GM23248 (cell line): ENCODE measurements around the gene MTPN. TPM values are rescaled to one million over a fixed set of nuclear protein-coding genes. Genes with fewer than 3 reads are reported as not detected.

Experiments
- DNase-seq: peaks from one replicate; pipeline ENCODE4 v3.0.0-alpha.2; 2015
- H2AFZ ChIP-seq: fragments of 200-600 bp; sonication (generic); 2 replicates; pipeline ENCODE4 v1.6.1; 2016; ENCODE audit warnings: antibody characterized with exemption
- H3F3A ChIP-seq: fragments of 200-600 bp; sonication (generic); 2 replicates; pipeline ENCODE4 v1.6.1; 2016; ENCODE audit warnings: mild to moderate bottlenecking, antibody characterized with exemption, mixed run types; ENCODE audit not compliant: insufficient read depth
- H3K27ac ChIP-seq: fragments of 200-600 bp; sonication (generic); 2 replicates; pipeline ENCODE4 v1.5.1; 2016; ENCODE audit warnings: mild to moderate bottlenecking
- H3K27me3 ChIP-seq: fragments of 200-600 bp; sonication (generic); replicated peaks from 2 replicates; pipeline ENCODE4 v1.6.1; 2016; ENCODE audit warnings: mild to moderate bottlenecking; ENCODE audit not compliant: insufficient read depth
- H3K36me3 ChIP-seq: fragments of 200-600 bp; sonication (generic); 2 replicates; pipeline ENCODE4 v1.6.1; 2016; ENCODE audit warnings: low read depth, mild to moderate bottlenecking
- H3K4me1 ChIP-seq: fragments of 200-600 bp; sonication (generic); 2 replicates; pipeline ENCODE4 v1.6.1; 2016; ENCODE audit warnings: mild to moderate bottlenecking; ENCODE audit not compliant: insufficient read depth
- H3K4me2 ChIP-seq: fragments of 200-600 bp; sonication (generic); one replicate; pipeline ENCODE4 v1.6.1; 2016; ENCODE audit warnings: mild to moderate bottlenecking; ENCODE audit not compliant: unreplicated experiment
- H3K4me3 ChIP-seq: fragments of 200-600 bp; sonication (generic); 2 replicates; pipeline ENCODE4 v1.5.1; 2016; ENCODE audit warnings: mild to moderate bottlenecking
- H3K79me2 ChIP-seq: fragments of 200-600 bp; sonication (generic); 2 replicates; pipeline ENCODE4 v1.6.1; 2016; ENCODE audit warnings: mild to moderate bottlenecking; ENCODE audit not compliant: insufficient read depth
- H3K9ac ChIP-seq: fragments of 200-600 bp; sonication (generic); 2 replicates; pipeline ENCODE4 v1.6.1; 2016; ENCODE audit warnings: mild to moderate bottlenecking
- H3K9me2 ChIP-seq: fragments of 200-600 bp; sonication (generic); 2 replicates; pipeline ENCODE4 v1.6.1; 2016; ENCODE audit warnings: mixed run types, mild to moderate bottlenecking, moderate library complexity; ENCODE audit not compliant: insufficient read depth
- H3K9me3 ChIP-seq: fragments of 200-600 bp; sonication (generic); one replicate; pipeline ENCODE4 v1.6.1; 2017; ENCODE audit warnings: low read depth
- H4K20me1 ChIP-seq: fragments of 200-600 bp; sonication (generic); 2 replicates; pipeline ENCODE4 v1.6.0; 2016; ENCODE audit not compliant: insufficient read depth
- EZH2 ChIP-seq: fragments of 200-600 bp; sonication (generic); IDR thresholded peaks from 2 replicates; pipeline ENCODE4 v1.6.1; 2018; ENCODE audit warnings: antibody characterized with exemption, mild to moderate bottlenecking; ENCODE audit not compliant: insufficient read depth, poor library complexity, severe bottlenecking
- EZH2phosphoT487 ChIP-seq: fragments of 200-600 bp; sonication (generic); IDR thresholded peaks from 2 replicates; pipeline ENCODE4 v1.6.1; 2018; ENCODE audit warnings: antibody characterized with exemption, moderate library complexity, mild to moderate bottlenecking, low read depth; ENCODE audit not compliant: insufficient read depth
- WGBS, 2 experiments: methylation state at CpG; one replicate each; pipeline ENCODE4 v1.1.6; 2015 to 2017; ENCODE audit warnings: low lambda C conversion rate in 2 of 2, low coverage in 1 of 2; ENCODE audit errors: missing lambda C conversion rate in 2 of 2; 5-methylcytosine and 5-hydroxymethylcytosine counted together
- in situ Hi-C: fragments of 300-500 bp; cut with MboI; formaldehyde crosslinking; loops from 2 replicates; pipeline ENCODE4 v1.15.0; 2020
- polyA plus RNA-seq: library from polyadenylated mRNA; unstranded; fragments of >200 nt; fragmentation: Nextera tagmentation; extraction: Ambion mirVana; gene quantifications from 2 replicates; pipeline ENCODE4 v1.2.1, GENCODE V29; 2016
- total RNA-seq: library from RNA; depleted of rRNA; stranded (reverse); fragments of >200 nt; shearing (Covaris generic); gene quantifications from 2 replicates; pipeline ENCODE4 v1.2.3, GENCODE V29; 2014

Gene MTPN
- total and polyA plus RNA-seq, 2 experiments from 2014 or later: 133 to 145 TPM

DNA sequence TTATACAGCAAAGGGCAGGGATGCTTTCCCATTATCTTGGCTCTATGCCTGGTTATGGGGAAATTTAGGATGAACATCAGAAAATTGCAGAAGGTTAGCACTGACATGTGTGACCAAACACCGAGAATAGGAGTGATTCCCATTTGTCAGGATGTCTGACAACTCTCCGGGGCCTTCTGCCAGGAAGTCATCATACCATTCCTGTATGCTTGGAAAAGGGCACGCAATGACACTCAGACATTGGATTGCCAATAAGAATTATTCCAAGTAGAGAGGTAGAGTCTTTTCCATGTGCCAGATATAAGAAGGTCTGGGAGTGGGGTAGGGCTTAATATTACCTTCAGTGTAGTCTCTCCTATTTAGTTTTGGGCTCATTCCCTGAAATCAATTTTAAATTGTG is 82.3 kb downstream of the MTPN start:
- WGBS, 2 experiments: 65 to 66% methylated on average over 3 of the region's 3 CpGs

DNA sequence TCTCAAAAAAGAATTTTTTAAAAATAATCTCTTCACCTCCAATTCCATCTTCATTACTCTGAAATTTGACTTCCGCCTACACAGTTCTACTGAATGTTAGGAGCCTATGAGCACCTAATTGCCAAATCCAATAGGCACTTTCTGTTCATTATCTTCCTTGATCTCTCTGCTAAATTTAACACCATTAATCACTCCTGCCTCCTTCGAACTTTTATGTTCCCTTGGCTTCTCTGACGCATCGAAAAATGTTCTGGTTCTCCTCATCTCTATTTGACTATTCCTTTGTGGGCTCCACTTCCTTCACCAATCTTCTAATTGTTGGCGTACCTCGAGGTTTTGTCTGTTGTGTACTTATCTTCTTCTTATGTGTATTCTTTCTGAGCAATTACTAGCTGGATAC is 87.3 kb downstream of the MTPN start:
- no peaks in the 10 kb centered on the region for H3K9me2 ChIP-seq
- no peak overlapping the region for H3K27ac ChIP-seq
- H3K4me1 ChIP-seq: no peaks in the 10 kb centered on the region
- DNase-seq: no peak
- no peaks in the 10 kb centered on the region for H4K20me1 ChIP-seq
- H3K9me3 ChIP-seq: no peaks in the 10 kb centered on the region
- no peaks in the 10 kb centered on the region for H3K27me3 ChIP-seq
- H3K36me3 ChIP-seq: no peaks in the 10 kb centered on the region
- no peaks in the 10 kb centered on the region for H3K79me2 ChIP-seq
- no peak overlapping the region for H3K4me2 ChIP-seq
- H3F3A ChIP-seq: no peaks in the 10 kb centered on the region
- H2AFZ ChIP-seq: no peak overlapping the region
- no peak for TF ChIP-seq EZH2
- TF ChIP-seq EZH2phosphoT487: no peak
- H3K4me3 ChIP-seq: no peak overlapping the region
- H3K9ac ChIP-seq: no peak overlapping the region
- in situ Hi-C loops: no loop called here
- WGBS, 2 experiments: 68 to 76% methylated on average over 6 of the region's 6 CpGs

More for the DNA sequence above, 82.3 kb downstream of the MTPN start:
- no peaks in the 10 kb centered on the region for H3F3A ChIP-seq
- H3K9me3 ChIP-seq: no peaks in the 10 kb centered on the region
- no peak overlapping the region for H3K4me2 ChIP-seq
- no peak for DNase-seq
- in situ Hi-C loops: no loop called here
- H3K27ac ChIP-seq: no peak overlapping the region
- no peaks in the 10 kb centered on the region for H3K9me2 ChIP-seq
- H3K4me3 ChIP-seq: no peak overlapping the region
- TF ChIP-seq EZH2 (no peak), EZH2phosphoT487 (no peak)
- H3K9ac ChIP-seq: no peak overlapping the region
- H4K20me1 ChIP-seq: no peaks in the 10 kb centered on the region
- H3K36me3 ChIP-seq: no peaks in the 10 kb centered on the region
- H3K79me2 ChIP-seq: no peaks in the 10 kb centered on the region
- H3K27me3 ChIP-seq: no peaks in the 10 kb centered on the region
- no peak overlapping the region for H2AFZ ChIP-seq
- no peaks in the 10 kb centered on the region for H3K4me1 ChIP-seq

DNA sequence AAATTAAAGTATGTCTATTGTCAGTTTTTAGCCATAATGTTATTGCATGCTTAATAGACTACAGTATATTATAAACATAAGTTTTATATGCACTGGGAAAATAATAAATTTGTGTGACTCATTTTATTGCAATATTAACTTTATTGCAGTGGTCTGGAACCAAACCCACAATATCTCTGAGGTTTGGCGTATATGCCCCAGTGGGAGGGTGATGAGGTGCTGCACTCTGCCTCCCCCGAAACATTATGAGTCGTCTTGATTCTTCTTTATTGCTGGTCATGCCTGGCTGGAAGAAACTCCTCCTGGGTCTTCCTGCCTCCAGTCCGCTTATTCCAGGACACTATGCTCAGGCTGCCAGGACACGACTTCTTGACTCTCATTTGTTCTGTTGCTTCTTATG is 88.4 kb downstream of the MTPN start:
- no peak overlapping the region for H3K4me2 ChIP-seq
- no peak for DNase-seq
- H3K9me3 ChIP-seq: no peaks in the 10 kb centered on the region
- no peak overlapping the region for H3K9ac ChIP-seq
- H3F3A ChIP-seq: no peaks in the 10 kb centered on the region
- no peaks in the 10 kb centered on the region for H3K4me1 ChIP-seq
- no peak overlapping the region for H2AFZ ChIP-seq
- H4K20me1 ChIP-seq: no peaks in the 10 kb centered on the region
- in situ Hi-C loops: no loop called here
- H3K4me3 ChIP-seq: no peak overlapping the region
- WGBS, 2 experiments: 53 to 55% methylated on average over 5 of the region's 5 CpGs
- H3K36me3 ChIP-seq: no peaks in the 10 kb centered on the region
- no peak overlapping the region for H3K27ac ChIP-seq
- H3K9me2 ChIP-seq: no peaks in the 10 kb centered on the region
- no peaks in the 10 kb centered on the region for H3K27me3 ChIP-seq
- TF ChIP-seq EZH2phosphoT487: no peak
- TF ChIP-seq EZH2: no peak
- H3K79me2 ChIP-seq: no peaks in the 10 kb centered on the region

DNA sequence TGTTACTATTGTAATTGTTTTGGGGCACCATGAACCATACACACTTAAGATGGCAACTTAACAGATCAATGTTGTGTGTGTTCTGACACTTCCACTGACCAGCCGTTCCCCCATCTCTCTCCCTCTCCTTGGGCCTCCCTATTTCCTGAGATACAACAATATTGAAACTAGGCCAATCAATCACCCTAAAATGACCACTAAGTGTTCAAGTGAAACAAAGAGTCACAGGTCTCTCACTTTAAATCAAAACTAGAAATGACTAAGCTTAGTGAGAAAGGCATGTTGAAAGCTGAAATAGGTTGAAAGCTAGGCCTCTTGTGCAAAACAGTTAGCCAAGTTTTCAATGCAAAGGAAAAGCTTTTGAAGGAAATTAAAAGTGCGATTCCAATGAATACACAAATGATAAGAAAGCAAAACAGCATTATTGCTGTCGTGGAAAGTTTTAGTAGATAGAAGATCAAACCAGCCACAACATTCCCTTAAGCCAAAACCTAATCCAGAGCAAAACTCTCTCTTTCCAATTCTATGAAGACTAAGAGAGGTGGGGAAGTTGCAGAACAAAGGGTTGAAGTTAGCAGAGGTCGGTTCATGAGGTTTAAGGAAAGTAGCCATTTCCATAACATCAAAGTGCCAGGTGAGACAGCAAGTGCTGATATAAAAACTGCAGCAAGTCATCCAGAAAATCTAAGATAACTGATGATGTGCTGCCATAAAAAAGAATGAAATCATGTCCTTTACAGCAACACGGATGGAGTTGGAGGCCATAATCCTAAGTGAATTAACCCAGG is 90.6 kb downstream of the MTPN start:
- H3K27ac ChIP-seq: no peak overlapping the region
- no peaks in the 10 kb centered on the region for H3F3A ChIP-seq
- in situ Hi-C loops: no loop called here
- H4K20me1 ChIP-seq: no peaks in the 10 kb centered on the region
- H3K79me2 ChIP-seq: no peaks in the 10 kb centered on the region
- no peak overlapping the region for H3K4me3 ChIP-seq
- WGBS, 2 experiments: 48 to 53% methylated on average over 5 of the region's 5 CpGs
- no peaks in the 10 kb centered on the region for H3K36me3 ChIP-seq
- TF ChIP-seq EZH2: no peak
- TF ChIP-seq EZH2phosphoT487: no peak
- H3K9me2 ChIP-seq: no peaks in the 10 kb centered on the region
- H2AFZ ChIP-seq: no peak overlapping the region
- H3K27me3 ChIP-seq: no peaks in the 10 kb centered on the region
- H3K4me1 ChIP-seq: no peaks in the 10 kb centered on the region
- no peak for DNase-seq
- H3K9ac ChIP-seq: no peak overlapping the region
- H3K9me3 ChIP-seq: no peaks in the 10 kb centered on the region
- H3K4me2 ChIP-seq: no peak overlapping the region
